ENCODE data around the gene ENO2. TPM values are rescaled to one million over a fixed set of nuclear protein-coding genes. Genes with fewer than 3 reads are reported as not detected.

The ENO2 gene
- total RNA-seq, 8 experiments from 2014 or later: 2.6 to 399 (median 169) TPM

- Histone ChIP-seq H3K4me3 (peak within 1 kb of the TSS; percentile 43 to 59 (median 54)), H3K27ac (peak within 1 kb of the TSS; percentile 96 to 97), H3K4me1 (replicated peaks in 1 of 2) (peaks cover 11 to 14% of the 10 kb centered on the region in 2 donors)
- peak; percentile 59 to 73 (median 70) for ATAC-seq (replicated peaks in 6 of 8)
- in situ Hi-C loops (cut with MboI; ENCODE audit: low pct_unique_long_range_greater_than_20kb in 2 of 9, low sequenced_read_pairs in 9 of 9, unreplicated experiment in 9 of 9): loop anchor here in 2 of 9 experiments (25.0 kb wide), 1 partner anchor 168 kb away; the partner anchor contains the start of gene C1RL (in 2 of the 2)
- 0 to 10% (median 0%) methylated on average over 2 to 8 of the region's 31 CpGs; no CpG with 5 or more reads in 3 of the 10 experiments for WGBS, 10 experiments
Observed at GRCh38 chr12:6943722-6944380, 29.5 kb downstream of the ENO2 start, which contains the start of the genes C12orf57 and RNU7-1. Gene C12orf57, plus strand, starts transcription at chr12:6944022. Its CDS starts 100 bp downstream, at chr12:6944122. Gene RNU7-1, plus strand, starts transcription at chr12:6943816.

- Histone ChIP-seq H3K4me3 (peak overlapping the region; percentile 43 to 59 (median 54)), H3K27ac (peak overlapping the region; percentile 96 to 97), H3K4me1 (replicated peaks in 1 of 2) (peaks cover 11 to 14% of the 10 kb centered on the region in 2 donors)
- ATAC-seq (replicated peaks in 6 of 8): peak; percentile 38 to 69 (median 66)
- 0 to 80% (median 7%) methylated on average over 1 to 26 of the region's 48 CpGs for WGBS, 10 experiments
- in situ Hi-C loops (cut with MboI; ENCODE audit: low pct_unique_long_range_greater_than_20kb in 2 of 9, low sequenced_read_pairs in 9 of 9, unreplicated experiment in 9 of 9): loop anchor here in 2 of 9 experiments (25.0 kb wide), 1 partner anchor 168 kb away; the partner anchor contains the start of gene C1RL (in 2 of the 2)
Observed at GRCh38 chr12:6944381-6945186, 30.2 kb downstream of the ENO2 start.

GRCh38 chr12:6945613-6946012 lies 31.2 kb downstream of the ENO2 start:
- Histone ChIP-seq H3K4me3 (no peak overlapping the region), H3K4me1 (replicated peaks in 1 of 2) (peaks cover 11 to 14% of the 10 kb centered on the region in 2 donors), H3K27ac (no peak overlapping the region)
- 70 to 100% (median 95%) methylated on average over 1 to 8 of the region's 11 CpGs; no CpG with 5 or more reads in 5 of the 10 experiments for WGBS, 10 experiments
- in situ Hi-C loops (cut with MboI; ENCODE audit: low pct_unique_long_range_greater_than_20kb in 2 of 9, low sequenced_read_pairs in 9 of 9, unreplicated experiment in 9 of 9): loop anchor here in 2 of 9 experiments (25.0 kb wide), 1 partner anchor 167 kb away; the partner anchor contains the start of gene C1RL (in 2 of the 2)
- no peak for ATAC-seq (replicated peaks in 6 of 8)

GRCh38 chr12:6946033-6946919 lies 31.9 kb downstream of the ENO2 start:
- 56 to 100% (median 71%) methylated on average over 2 to 7 of the region's 32 CpGs; no CpG with 5 or more reads in 6 of the 10 experiments for WGBS, 10 experiments
- peak in 2 of 8 experiments; percentile 1 to 4 for ATAC-seq (replicated peaks in 6 of 8)
- in situ Hi-C loops (cut with MboI; ENCODE audit: low pct_unique_long_range_greater_than_20kb in 2 of 9, low sequenced_read_pairs in 9 of 9, unreplicated experiment in 9 of 9): loop anchor here in 2 of 9 experiments (25.0 kb wide), 1 partner anchor 166 kb away; the partner anchor contains the start of gene C1RL (in 2 of the 2)
- Histone ChIP-seq H3K4me1 (replicated peaks in 1 of 2) (peaks cover 11 to 14% of the 10 kb centered on the region in 2 donors), H3K27ac (no peak overlapping the region), H3K4me3 (no peak overlapping the region)

- Histone ChIP-seq H3K4me3 (no peak overlapping the region), H3K27ac (no peak overlapping the region), H3K4me1 (replicated peaks in 1 of 2) (peaks cover 11 to 14% of the 10 kb centered on the region in 2 donors)
- no peak for ATAC-seq (replicated peaks in 6 of 8)
- WGBS, 10 experiments: 38 to 93% (median 80%) methylated on average over 2 to 4 of the region's 8 CpGs; no CpG with 5 or more reads in 2 of the 10 experiments
- in situ Hi-C loops (cut with MboI; ENCODE audit: low pct_unique_long_range_greater_than_20kb in 2 of 9, low sequenced_read_pairs in 9 of 9, unreplicated experiment in 9 of 9): loop anchor here in 2 of 9 experiments (25.0 kb wide), 1 partner anchor 165 kb away; the partner anchor contains the start of gene C1RL (in 2 of the 2)
Observed at GRCh38 chr12:6946920-6947374, 32.6 kb downstream of the ENO2 start.

GRCh38 chr12:6947615-6948014 lies 33.2 kb downstream of the ENO2 start:
- 65 to 100% (median 91%) methylated on average over 1 to 8 of the region's 8 CpGs for WGBS, 10 experiments
- in situ Hi-C loops (cut with MboI; ENCODE audit: low pct_unique_long_range_greater_than_20kb in 2 of 9, low sequenced_read_pairs in 9 of 9, unreplicated experiment in 9 of 9): loop anchor here in 2 of 9 experiments (25.0 kb wide), 1 partner anchor 165 kb away; the partner anchor contains the start of gene C1RL (in 2 of the 2)
- Histone ChIP-seq H3K4me1 (replicated peaks in 1 of 2) (peaks cover 11 to 14% of the 10 kb centered on the region in 2 donors), H3K4me3 (no peak overlapping the region), H3K27ac (no peak overlapping the region)
- no peak for ATAC-seq (replicated peaks in 6 of 8)

- Histone ChIP-seq H3K4me1 (replicated peaks in 1 of 2) (peaks cover 8 to 12% of the 10 kb centered on the region in 2 donors), H3K4me3 (no peak overlapping the region), H3K27ac (no peak overlapping the region)
- no peak for ATAC-seq (replicated peaks in 6 of 8)
- 50 to 100% (median 88%) methylated on average over 3 to 7 of the region's 15 CpGs; no CpG with 5 or more reads in 2 of the 10 experiments for WGBS, 10 experiments
- in situ Hi-C loops (cut with MboI; ENCODE audit: low pct_unique_long_range_greater_than_20kb in 2 of 9, low sequenced_read_pairs in 9 of 9, unreplicated experiment in 9 of 9): loop anchor here in 2 of 9 experiments (25.0 kb wide), 1 partner anchor 163 kb away; the partner anchor contains the start of gene C1RL (in 2 of the 2)
Observed at GRCh38 chr12:6948873-6949594, 34.7 kb downstream of the ENO2 start.

- in situ Hi-C loops (cut with MboI; ENCODE audit: low pct_unique_long_range_greater_than_20kb in 2 of 9, low sequenced_read_pairs in 9 of 9, unreplicated experiment in 9 of 9): loop anchor here in 1 of 9 experiments (25.0 kb wide), 1 partner anchor 162 kb away; the partner anchor contains the start of gene C1RL
Observed at GRCh38 chr12:6950401-6950801, 36.0 kb downstream of the ENO2 start.

GRCh38 chr12:6950811-6951540 lies 36.6 kb downstream of the ENO2 start, which contains the start of gene PTPN6:
Gene PTPN6, plus strand, starts transcription at chr12:6951356. Its CDS starts 157 bp downstream, at chr12:6951513.
- peaks cover 0 to 6% of the 10 kb centered on the region in 2 donors for H3K4me1 ChIP-seq (replicated peaks in 1 of 2)
- 0 to 100% (median 70%) methylated on average over 1 to 3 of the region's 25 CpGs; no CpG with 5 or more reads in 4 of the 10 experiments for WGBS, 10 experiments
- ATAC-seq (replicated peaks in 6 of 8): no peak
- no peak within 1 kb of the TSS for H3K4me3 ChIP-seq
- in situ Hi-C loops (cut with MboI; ENCODE audit: low pct_unique_long_range_greater_than_20kb in 2 of 9, low sequenced_read_pairs in 9 of 9, unreplicated experiment in 9 of 9): loop anchor here in 1 of 9 experiments (25.0 kb wide), 1 partner anchor 161 kb away; the partner anchor contains the start of gene C1RL
- no peak within 1 kb of the TSS for H3K27ac ChIP-seq

More at GRCh38 chr12:6950401-6950801, 36.0 kb downstream of the ENO2 start:
- Histone ChIP-seq H3K4me1 (replicated peaks in 1 of 2) (peaks cover 2 to 6% of the 10 kb centered on the region in 2 donors), H3K27ac (no peak overlapping the region), H3K4me3 (no peak overlapping the region)
- WGBS, 10 experiments: 60 to 100% methylated on average over 1 of the region's 1 CpG; no CpG with 5 or more reads in 8 of the 10 experiments
- peak in 1 of 8 experiments; percentile 6 for ATAC-seq (replicated peaks in 6 of 8)

GRCh38 chr12:6951551-6952120 lies 37.3 kb downstream of the ENO2 start:
- 90 to 100% methylated on average over 1 to 2 of the region's 20 CpGs; no CpG with 5 or more reads in 8 of the 10 experiments for WGBS, 10 experiments
- in situ Hi-C loops (cut with MboI; ENCODE audit: low pct_unique_long_range_greater_than_20kb in 2 of 9, low sequenced_read_pairs in 9 of 9, unreplicated experiment in 9 of 9): loop anchor here in 1 of 9 experiments (25.0 kb wide), 1 partner anchor 161 kb away; the partner anchor contains the start of gene C1RL
- Histone ChIP-seq H3K27ac (no peak overlapping the region), H3K4me1 (replicated peaks in 1 of 2) (peaks cover 0 to 6% of the 10 kb centered on the region in 2 donors), H3K4me3 (no peak overlapping the region)
- ATAC-seq (replicated peaks in 6 of 8): no peak
